HG02973 (cell line): ENCODE data around the gene STX1B.
A peak's percentile ranks its signal among the peaks of the same experiment; 100 is the strongest.
"Not testable (repeated sequence)": the region's sequence is repeated elsewhere in the genome, so short reads cannot be mapped to it uniquely, and the experiment has no call there.

Source experiments
- ATAC-seq: cut with Tn5 transposase; IDR thresholded peaks from one replicate; pipeline ENCODE4 v1.9.1; 2021; ENCODE audit warnings: moderate library complexity; ENCODE audit not compliant: unreplicated experiment

STX1B gene

DNA sequence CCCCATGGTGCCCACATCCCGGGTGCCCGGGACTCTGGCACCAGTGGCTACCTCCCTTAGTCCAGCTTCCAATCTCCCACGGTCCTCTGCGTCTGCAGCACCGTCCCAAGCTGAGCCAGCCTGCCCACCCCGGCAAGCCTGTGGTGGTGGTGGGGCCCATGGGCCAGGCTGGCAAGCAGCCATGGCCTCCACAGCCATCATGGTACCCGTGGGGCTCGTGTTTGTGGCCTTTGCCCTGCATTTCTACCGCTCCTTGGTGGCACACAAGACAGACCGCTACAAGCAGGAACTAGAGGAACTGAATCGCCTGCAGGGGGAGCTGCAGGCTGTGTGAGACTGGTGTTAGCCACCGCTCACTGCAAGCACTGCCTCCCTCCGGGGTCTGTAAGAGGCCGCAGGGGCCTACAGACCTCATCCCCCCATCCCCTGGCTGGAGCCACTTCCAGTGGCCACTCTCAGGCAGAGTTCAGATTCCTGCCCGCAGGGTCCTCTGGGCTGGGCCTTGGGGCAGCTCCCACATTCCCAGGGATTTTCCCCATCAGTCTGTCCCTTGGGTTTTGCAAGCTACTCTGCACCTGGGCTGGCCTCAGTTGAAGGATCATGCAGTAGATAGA is 56.8 kb downstream of the STX1B start:
- ATAC-seq, result no peak

DNA sequence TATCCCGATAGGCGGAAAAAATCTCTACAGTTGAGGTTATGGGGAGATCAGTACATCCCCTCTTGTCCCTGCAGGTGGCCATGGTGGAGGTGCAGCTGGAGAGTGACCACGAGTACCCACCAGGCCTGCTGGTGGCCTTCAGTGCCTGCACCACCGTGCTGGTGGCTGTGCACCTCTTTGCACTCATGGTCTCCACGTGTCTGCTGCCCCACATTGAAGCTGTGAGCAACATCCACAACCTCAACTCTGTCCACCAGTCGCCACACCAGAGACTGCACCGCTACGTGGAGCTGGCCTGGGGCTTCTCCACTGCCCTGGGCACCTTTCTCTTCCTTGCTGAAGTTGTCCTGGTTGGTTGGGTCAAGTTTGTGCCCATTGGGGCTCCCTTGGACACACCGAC is 57.3 kb downstream of the STX1B start:
- no peak for ATAC-seq

DNA sequence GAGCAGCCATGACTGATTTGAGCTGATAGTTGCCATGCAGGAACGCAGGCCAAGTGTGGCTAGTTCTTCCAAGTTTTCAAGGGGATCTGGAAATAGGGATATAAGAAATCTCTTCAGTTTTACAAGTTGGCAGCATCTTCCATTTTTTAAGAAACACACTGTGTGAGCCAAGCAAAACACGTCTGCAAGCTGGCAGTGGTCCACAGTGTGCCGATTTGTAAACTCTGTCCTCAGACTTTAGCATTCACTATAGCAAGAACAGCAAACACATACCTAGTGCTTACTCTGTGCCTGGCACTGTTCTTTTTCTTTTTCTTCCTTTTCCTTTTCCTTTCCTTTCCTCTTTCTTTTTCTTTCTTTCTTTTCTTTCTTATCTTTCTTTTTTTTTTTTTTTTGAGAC is 58.7 kb downstream of the STX1B start:
- no peak for ATAC-seq

DNA sequence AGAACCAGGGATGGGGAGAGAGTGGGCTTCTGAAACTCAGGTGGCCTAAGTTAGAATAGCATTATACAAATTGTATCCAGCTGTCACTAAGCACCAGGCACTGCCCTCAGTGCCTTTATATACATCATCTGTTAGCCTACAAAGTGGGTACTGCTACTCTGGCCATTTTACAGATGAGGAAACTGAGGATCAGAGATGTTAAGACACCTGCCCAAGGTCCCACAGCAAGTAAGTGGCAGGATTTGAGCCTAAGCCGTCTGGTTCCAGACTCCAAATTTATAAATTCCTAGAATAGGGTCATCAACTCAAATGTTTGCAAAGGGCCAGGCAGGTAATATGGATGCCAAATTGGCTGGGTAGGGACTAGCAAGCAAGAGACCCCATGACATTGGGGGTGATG is 59.2 kb downstream of the STX1B start:
- no peak for ATAC-seq

DNA sequence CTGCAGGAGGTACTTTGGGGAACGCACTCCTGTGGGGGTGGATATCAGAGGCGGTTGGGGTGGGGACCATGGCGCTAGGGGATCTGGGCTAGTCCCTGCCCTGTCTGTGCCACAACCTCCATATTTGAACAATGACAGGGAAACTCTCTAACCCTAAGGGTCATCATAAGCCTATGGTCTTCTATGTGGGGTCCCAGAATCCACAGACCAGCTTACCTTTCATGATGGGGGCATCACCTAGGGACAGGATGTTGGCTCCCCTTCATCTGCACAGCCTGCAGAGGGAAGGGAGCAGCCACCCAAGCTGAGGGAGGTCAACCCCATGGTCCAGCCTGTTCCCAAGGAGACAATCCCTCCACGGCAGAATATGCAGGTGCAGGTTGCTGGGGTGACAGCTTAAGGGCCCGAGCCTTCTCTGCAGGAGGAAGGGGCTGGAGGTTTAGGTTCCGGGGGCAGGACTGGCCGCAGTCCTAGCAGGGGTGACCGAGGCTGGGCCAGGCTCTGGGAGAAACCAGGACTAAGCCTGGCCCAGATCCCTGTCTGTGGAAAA is 59.8 kb downstream of the STX1B start:
- peak; percentile 2 for ATAC-seq

DNA sequence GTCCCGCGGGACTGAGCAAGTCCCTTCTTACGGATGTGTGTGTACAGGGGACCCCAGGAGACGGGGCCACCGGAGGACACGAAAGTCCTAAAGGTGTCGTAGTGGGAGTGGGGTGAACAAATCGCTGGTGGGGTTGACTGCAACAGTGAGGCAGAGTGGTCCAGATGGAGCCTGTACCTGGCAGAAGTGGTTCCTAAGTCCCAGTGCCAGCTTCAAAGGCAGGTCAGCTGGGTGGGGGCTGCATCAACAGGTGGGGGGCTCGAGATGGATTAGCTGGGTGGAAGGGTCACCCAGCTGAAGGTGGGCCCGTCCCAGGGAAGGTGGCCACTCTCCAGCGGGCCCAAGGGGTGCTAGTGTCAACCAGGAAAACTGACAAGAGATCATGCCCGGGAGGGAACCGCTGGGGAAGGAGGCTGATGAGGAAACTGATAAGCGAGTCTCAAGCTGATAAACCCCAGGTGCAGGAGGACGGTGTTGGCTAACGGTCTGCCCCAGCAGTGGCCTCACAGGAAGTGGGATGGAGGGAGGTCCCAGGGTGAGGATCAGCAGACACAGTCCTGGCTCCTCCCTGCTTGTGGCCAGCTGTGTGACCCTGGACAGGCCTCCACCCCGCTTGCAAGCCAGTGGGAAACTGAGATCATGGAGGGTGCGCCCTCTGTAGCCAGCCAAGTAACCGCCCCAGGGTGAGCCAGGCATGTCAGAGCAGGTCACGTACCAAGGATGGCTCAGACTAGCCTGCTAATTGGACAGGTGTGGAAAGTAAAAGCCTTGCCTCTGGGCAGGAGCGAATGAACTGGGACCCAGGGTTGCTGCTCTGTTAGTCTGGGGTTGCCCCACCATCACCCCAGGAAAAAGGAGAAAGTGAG is 60.6 kb downstream of the STX1B start:
- peak; percentile 33 for ATAC-seq

DNA sequence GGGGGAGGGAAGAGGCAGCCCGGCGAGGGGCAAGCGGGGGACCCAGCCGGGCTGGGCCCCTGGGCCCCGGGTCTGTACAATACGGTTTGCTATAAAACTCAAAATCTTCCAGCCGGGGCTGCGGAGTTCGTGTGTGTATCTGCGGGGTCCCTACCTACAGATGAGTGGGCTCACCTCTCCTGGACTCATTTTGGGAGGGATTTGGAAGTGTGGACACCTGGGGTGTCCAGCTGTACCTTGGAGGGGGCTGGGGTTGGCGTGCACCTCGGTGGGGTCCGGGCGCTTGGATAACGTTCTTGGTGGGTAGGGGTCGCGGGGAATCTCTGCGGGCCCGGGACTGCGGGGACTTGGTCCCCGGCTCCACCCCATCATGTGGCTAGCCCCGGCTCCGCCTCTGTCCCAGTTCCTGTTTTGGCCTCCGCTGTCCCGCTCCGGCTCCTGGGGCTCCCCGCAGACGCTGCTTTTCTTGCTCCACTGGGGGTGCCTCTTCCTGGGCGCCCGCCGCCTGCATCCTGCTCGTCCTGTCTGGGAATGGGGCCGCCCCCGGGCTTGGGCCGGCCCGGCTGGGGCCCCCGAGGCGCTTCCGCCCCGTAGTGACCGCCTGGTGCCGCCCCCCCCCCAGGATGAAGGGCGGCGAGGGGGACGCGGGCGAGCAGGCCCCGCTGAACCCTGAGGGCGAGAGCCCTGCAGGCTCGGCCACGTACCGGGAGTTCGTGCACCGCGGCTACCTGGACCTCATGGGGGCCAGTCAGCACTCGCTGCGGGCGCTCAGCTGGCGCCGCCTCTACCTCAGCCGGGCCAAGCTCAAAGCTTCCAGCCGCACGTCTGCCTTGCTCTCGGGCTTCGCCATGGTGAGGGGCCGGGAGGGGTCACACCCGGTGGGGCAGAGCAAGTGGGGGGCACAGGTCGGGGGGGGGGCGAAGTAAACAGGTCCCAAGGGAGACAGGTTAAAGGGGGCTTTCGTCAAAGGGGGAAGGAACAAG is 61.5 kb downstream of the STX1B start, which contains the start of gene ORAI3:
Gene ORAI3 (plus strand): TSS at position 402 of the 983 bp plus-strand sequence. CDS start 222 bp downstream, at position 624.
- ATAC-seq, result peak; percentile 59

DNA sequence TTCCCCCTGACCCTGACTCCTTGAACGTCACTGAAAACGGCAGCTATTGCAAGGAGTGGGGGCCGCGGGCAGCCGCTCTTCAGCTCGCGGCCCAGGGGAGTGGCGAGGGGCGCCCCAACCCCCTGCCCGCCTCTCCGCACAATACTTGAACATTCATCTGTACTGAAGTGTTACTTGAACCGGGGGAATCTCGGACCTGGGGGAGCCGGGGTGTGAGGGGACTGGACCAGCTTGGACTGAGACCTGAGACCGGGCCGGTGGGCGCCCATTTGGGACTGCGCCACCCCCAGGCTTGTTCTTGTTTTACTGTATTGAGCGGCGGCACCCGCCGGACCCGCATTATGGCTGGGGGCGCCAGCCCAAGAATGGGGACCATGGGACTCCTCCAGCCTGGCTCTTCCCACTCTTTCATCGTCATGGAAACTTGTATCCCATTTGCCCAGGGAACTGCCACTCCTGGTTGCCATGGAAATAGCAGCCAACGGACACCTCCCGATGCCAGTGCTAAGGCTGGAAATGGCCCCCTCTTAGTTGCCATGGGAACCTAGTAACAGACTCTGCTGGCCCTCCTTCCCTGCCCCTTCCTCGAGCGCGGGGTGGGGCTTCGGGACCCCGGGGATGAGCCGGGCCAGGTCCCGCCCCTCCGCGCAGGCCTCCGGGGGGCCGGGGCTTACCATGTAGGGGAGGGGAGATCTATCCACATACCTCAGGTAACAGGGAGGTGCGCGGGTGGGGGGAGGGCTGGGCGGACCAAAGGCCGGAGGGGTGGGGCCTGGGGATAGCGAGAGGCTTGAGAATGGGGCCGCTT is 62.4 kb downstream of the STX1B start:
- no peak for ATAC-seq

DNA sequence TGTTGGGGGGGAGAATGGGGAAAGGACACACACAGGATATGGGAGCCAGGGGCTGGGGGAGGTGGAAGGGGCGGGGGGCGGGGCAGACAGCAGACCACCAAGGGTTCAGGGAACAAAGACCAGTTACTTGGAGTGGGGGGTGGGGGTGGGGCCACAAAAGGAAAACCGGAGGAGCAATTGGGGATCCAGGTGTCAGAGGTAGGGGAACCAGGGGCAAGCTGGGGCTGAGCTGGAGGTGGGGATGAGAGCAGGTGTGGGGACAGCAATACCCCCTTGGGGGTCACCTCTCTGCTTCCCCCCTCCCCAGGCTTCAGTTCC is 62.9 kb downstream of the STX1B start:
- ATAC-seq, result no peak

DNA sequence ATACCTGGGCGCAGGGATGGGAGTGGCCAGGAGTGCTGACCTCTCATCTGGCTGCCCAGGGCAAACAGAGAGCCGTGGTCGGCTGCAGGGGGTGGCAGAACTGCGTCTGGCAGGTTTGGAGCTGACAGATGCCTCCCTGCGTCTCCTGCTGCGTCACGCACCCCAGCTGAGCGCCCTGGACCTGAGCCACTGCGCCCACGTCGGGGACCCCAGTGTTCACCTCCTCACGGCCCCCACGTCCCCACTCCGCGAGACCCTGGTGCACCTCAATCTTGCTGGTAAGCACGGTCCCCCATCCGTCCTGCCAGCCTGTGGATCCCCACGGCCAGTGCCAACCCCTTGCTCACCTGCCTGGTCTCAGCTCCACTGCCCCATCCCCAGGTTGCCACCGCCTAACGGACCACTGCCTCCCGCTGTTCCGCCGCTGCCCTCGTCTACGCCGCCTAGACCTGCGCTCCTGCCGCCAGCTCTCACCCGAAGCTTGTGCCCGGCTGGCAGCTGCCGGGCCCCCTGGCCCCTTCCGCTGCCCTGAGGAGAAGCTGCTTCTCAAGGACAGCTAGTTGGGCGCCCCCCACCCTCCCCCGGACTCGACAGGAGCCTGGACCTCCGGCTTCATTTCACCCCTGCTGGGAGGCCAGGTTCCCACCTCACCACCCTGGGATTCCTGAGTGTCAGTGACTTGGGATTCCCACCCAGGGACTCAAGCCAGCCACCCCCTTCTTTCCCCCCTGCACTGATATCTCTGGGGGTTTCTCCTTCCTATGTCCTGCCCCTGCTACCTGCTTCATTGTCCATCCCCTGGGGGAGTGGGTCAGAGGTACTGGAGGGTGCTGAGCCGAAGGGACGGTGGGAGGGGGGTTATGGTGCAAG is 63.5 kb downstream of the STX1B start:
- no peak for ATAC-seq

DNA sequence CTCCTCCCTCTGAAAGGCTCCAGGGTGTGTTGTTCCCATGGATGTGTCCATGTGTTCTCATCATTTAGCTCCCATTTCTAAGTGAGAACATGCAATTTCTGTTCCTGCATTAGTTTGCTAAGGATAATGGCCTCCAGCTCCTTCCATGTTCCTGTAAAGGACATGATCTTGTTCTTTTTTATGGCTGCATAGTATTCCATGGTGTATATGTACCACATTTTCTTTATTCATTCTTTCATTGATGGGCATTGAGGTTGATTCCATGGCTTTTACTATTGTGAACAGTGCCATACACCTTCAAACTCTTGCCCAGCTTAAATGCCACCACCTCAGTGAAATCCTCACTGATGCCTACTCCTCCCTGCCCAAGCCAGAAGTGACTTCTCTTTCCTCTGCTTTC is 66.1 kb downstream of the STX1B start:
- ATAC-seq, result no peak

DNA sequence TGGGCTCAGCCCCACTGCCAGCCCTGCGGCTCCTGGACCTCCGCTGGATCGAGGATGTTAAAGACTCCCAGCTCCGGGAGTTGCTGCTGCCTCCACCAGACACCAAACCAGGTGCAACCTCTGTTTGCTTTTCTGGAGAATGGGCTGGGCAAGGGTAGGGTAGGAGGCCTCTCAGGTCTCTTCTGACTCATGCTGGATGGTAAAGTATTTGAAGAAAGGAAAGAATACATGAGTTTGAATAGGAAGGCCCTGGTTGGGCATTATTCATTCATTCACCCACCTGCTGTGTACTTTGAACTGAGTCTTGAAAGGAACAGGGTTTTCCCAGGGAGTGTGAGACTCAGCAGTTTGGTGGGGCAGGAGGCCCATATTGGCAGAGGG is 68.0 kb downstream of the STX1B start:
- ATAC-seq, result no peak

DNA sequence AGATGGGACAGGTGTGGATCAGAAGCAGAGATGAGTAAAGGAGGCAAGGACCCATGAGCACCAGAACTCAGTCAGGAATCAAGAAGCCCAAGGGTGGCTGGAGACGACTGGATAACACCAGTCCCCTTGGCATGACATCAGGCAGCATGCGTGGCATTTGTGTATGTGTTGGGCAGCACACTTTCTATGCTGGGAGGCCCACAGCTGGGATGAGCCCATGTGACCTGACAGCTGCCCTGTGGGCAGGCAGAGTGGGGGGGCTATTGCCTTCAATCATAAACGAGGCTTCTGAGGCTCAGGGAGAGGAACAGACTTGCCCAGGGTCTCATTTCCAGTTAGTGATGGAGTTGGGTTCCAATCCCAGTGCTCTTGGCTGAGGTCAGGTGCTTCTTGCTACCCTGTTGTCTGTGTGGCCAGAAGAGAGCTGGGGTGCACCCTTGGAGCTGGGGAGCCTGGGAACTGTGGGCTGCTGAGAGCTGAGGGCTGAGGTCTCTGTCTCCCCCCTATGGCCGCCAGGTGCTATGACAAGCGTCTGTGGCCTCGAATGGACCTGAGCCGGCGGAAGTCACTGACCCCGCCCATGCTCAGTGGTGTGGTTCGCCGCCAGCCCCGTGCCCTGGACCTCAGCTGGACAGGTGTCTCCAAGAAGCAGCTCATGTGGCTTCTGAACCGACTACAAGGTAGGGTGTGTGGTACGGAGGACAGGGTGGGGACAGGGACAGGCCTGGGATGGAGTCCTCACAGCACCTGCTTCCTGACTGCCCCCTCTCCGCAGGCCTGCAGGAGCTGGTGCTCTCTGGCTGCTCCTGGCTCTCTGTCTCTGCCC is 68.6 kb downstream of the STX1B start:
- ATAC-seq, result peak; percentile 87

DNA sequence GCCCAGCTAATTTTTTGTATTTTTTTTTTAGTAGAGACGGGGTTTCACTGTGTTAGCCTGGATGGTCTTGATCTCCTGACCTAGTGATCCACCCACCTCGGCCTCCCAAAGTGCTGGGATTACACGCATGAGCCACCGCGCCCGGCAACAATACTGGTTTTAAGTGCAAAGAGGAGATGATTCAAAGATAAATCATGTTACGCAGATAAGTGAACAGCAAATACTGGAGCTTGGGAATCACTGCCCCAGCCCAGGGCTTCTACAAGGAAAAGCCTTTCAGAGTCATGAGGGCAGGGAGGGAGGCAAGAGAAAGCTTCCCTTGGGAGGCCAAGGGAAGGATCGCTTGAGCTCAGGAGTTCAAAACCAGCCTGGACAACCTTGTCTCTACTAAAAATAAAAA is 70.9 kb downstream of the STX1B start:
- not testable (repeated sequence) for ATAC-seq
